ENCODE data around the gene RBPMS2. TPM values are rescaled to one million over a fixed set of nuclear protein-coding genes. Genes with fewer than 3 reads are reported as not detected.
"Not testable (repeated sequence)": the region's sequence is repeated elsewhere in the genome, so short reads cannot be mapped to it uniquely, and the experiment has no call there.

RBPMS2 gene
- total RNA-seq, 1 donor: 0.10 TPM

GRCh38 chr15:64749999-64750657, 25.3 kb downstream of the RBPMS2 start:
- no peaks in the 10 kb centered on the region for H3K27me3 ChIP-seq (ENCODE audit: insufficient read depth, low read length)
- H3K9me3 ChIP-seq (ENCODE audit: low read depth, low read length): no peaks in the 10 kb centered on the region
- no peaks in the 10 kb centered on the region for H3K4me1 ChIP-seq (ENCODE audit: insufficient read depth, low read length)
- H3K4me3 ChIP-seq (ENCODE audit: low read length): no peak overlapping the region

GRCh38 chr15:64749167-64749566, 26.2 kb downstream of the RBPMS2 start:
- Histone ChIP-seq H3K27me3 (ENCODE audit: insufficient read depth, low read length) (no peaks in the 10 kb centered on the region), H3K4me3 (ENCODE audit: low read length) (no peak overlapping the region), H3K9me3 (ENCODE audit: low read depth, low read length) (no peaks in the 10 kb centered on the region), H3K4me1 (ENCODE audit: insufficient read depth, low read length) (no peaks in the 10 kb centered on the region)

GRCh38 chr15:64748251-64748650, 27.1 kb downstream of the RBPMS2 start:
- Histone ChIP-seq H3K4me3 (ENCODE audit: low read length) (no peak overlapping the region), H3K27me3 (ENCODE audit: insufficient read depth, low read length) (no peaks in the 10 kb centered on the region), H3K4me1 (ENCODE audit: insufficient read depth, low read length) (no peaks in the 10 kb centered on the region), H3K9me3 (ENCODE audit: low read depth, low read length) (no peaks in the 10 kb centered on the region)

GRCh38 chr15:64747578-64747977, 27.8 kb downstream of the RBPMS2 start:
- Histone ChIP-seq H3K4me1 (ENCODE audit: insufficient read depth, low read length) (no peaks in the 10 kb centered on the region), H3K27me3 (ENCODE audit: insufficient read depth, low read length) (no peaks in the 10 kb centered on the region), H3K9me3 (ENCODE audit: low read depth, low read length) (no peaks in the 10 kb centered on the region), H3K4me3 (ENCODE audit: low read length) (no peak overlapping the region)

- Histone ChIP-seq H3K9me3 (ENCODE audit: low read depth, low read length) (no peaks in the 10 kb centered on the region), H3K27me3 (ENCODE audit: insufficient read depth, low read length) (no peaks in the 10 kb centered on the region), H3K4me1 (ENCODE audit: insufficient read depth, low read length) (no peaks in the 10 kb centered on the region), H3K4me3 (ENCODE audit: low read length) (no peak overlapping the region)
These were observed 28.5 kb downstream of the RBPMS2 start for GRCh38 chr15:64746921-64747320.

GRCh38 chr15:64746356-64746755, 29.0 kb downstream of the RBPMS2 start:
- Histone ChIP-seq H3K4me1 (ENCODE audit: insufficient read depth, low read length) (no peaks in the 10 kb centered on the region), H3K27me3 (ENCODE audit: insufficient read depth, low read length) (no peaks in the 10 kb centered on the region), H3K9me3 (ENCODE audit: low read depth, low read length) (no peaks in the 10 kb centered on the region), H3K4me3 (ENCODE audit: low read length) (no peak overlapping the region)

- H3K9me3 ChIP-seq (ENCODE audit: low read depth, low read length): no peaks in the 10 kb centered on the region
These were observed 31.7 kb downstream of the RBPMS2 start for GRCh38 chr15:64743691-64744090.

GRCh38 chr15:64742921-64743320, 32.5 kb downstream of the RBPMS2 start:
- Histone ChIP-seq H3K4me1 (ENCODE audit: insufficient read depth, low read length) (no peaks in the 10 kb centered on the region), H3K4me3 (ENCODE audit: low read length) (no peak overlapping the region), H3K9me3 (ENCODE audit: low read depth, low read length) (no peaks in the 10 kb centered on the region), H3K27me3 (ENCODE audit: insufficient read depth, low read length) (no peaks in the 10 kb centered on the region)

More at GRCh38 chr15:64743691-64744090, 31.7 kb downstream of the RBPMS2 start:
- no peaks in the 10 kb centered on the region for H3K4me1 ChIP-seq (ENCODE audit: insufficient read depth, low read length)
- H3K27me3 ChIP-seq (ENCODE audit: insufficient read depth, low read length): no peaks in the 10 kb centered on the region
- no peak overlapping the region for H3K4me3 ChIP-seq (ENCODE audit: low read length)

- Histone ChIP-seq H3K9me3 (ENCODE audit: low read depth, low read length) (no peaks in the 10 kb centered on the region), H3K27me3 (ENCODE audit: insufficient read depth, low read length) (no peaks in the 10 kb centered on the region)
These were observed 33.0 kb downstream of the RBPMS2 start for GRCh38 chr15:64742385-64742784.

GRCh38 chr15:64741708-64742107, 33.7 kb downstream of the RBPMS2 start:
- H3K4me3 ChIP-seq (ENCODE audit: low read length); H3K4me1 ChIP-seq (ENCODE audit: insufficient read depth, low read length); H3K9me3 ChIP-seq (ENCODE audit: low read depth, low read length); H3K27me3 ChIP-seq (ENCODE audit: insufficient read depth, low read length): not testable (repeated sequence)

More at GRCh38 chr15:64742385-64742784, 33.0 kb downstream of the RBPMS2 start:
- Histone ChIP-seq H3K4me3 (ENCODE audit: low read length) (no peak overlapping the region), H3K4me1 (ENCODE audit: insufficient read depth, low read length) (no peaks in the 10 kb centered on the region)

- Histone ChIP-seq H3K9me3 (ENCODE audit: low read depth, low read length) (no peaks in the 10 kb centered on the region), H3K4me1 (ENCODE audit: insufficient read depth, low read length) (no peaks in the 10 kb centered on the region), H3K27me3 (ENCODE audit: insufficient read depth, low read length) (no peaks in the 10 kb centered on the region), H3K4me3 (ENCODE audit: low read length) (no peak overlapping the region)
These were observed 34.8 kb downstream of the RBPMS2 start for GRCh38 chr15:64740311-64741170.

- Histone ChIP-seq H3K9me3 (ENCODE audit: low read depth, low read length) (no peaks in the 10 kb centered on the region), H3K4me1 (ENCODE audit: insufficient read depth, low read length) (no peaks in the 10 kb centered on the region), H3K4me3 (ENCODE audit: low read length) (no peak overlapping the region), H3K27me3 (ENCODE audit: insufficient read depth, low read length) (no peaks in the 10 kb centered on the region)
These were observed 35.7 kb downstream of the RBPMS2 start for GRCh38 chr15:64739577-64740143.

- Histone ChIP-seq H3K4me3 (ENCODE audit: low read length) (no peak overlapping the region), H3K9me3 (ENCODE audit: low read depth, low read length) (no peaks in the 10 kb centered on the region), H3K27me3 (ENCODE audit: insufficient read depth, low read length) (no peaks in the 10 kb centered on the region), H3K4me1 (ENCODE audit: insufficient read depth, low read length) (no peaks in the 10 kb centered on the region)
These were observed 36.2 kb downstream of the RBPMS2 start for GRCh38 chr15:64739156-64739555.

GRCh38 chr15:64738226-64739095, 36.9 kb downstream of the RBPMS2 start:
- no peaks in the 10 kb centered on the region for H3K4me1 ChIP-seq (ENCODE audit: insufficient read depth, low read length)
- H3K4me3 ChIP-seq (ENCODE audit: low read length): no peak overlapping the region
- H3K9me3 ChIP-seq (ENCODE audit: low read depth, low read length): no peaks in the 10 kb centered on the region
- H3K27me3 ChIP-seq (ENCODE audit: insufficient read depth, low read length): no peaks in the 10 kb centered on the region

Data from mononuclear cell (primary cell).